T-helper 1 cell treated with Interleukin-12 subunit alpha and Interleukin-12 subunit beta and Interleukin-4 antibody, amounts not matched to agents 30 μg/mL and 1 μg/mL, for 36 hours (primary cell): ENCODE results near the gene PDLIM7.

Experiments
- H3K27ac Mint-ChIP-seq: one replicate; pipeline ENCODE4 v1.8.0; 2021; ENCODE audit warnings: mild to moderate bottlenecking, mixed read lengths
- H3K27me3 Mint-ChIP-seq: one replicate; pipeline ENCODE4 v1.8.0; 2021; ENCODE audit warnings: low read depth, mixed read lengths
- H3K36me3 Mint-ChIP-seq: one replicate; pipeline ENCODE4 v1.8.0; 2021; ENCODE audit warnings: low read depth, mixed read lengths
- H3K4me1 Mint-ChIP-seq: one replicate; pipeline ENCODE4 v1.8.0; 2021; ENCODE audit warnings: low read depth, mixed read lengths
- H3K4me3 Mint-ChIP-seq: one replicate; pipeline ENCODE4 v1.8.0; 2021; ENCODE audit warnings: mild to moderate bottlenecking, moderate library complexity, mixed read lengths
- H3K9me3 Mint-ChIP-seq: one replicate; pipeline ENCODE4 v1.8.0; 2021; ENCODE audit warnings: mixed read lengths

The PDLIM7 gene

DNA sequence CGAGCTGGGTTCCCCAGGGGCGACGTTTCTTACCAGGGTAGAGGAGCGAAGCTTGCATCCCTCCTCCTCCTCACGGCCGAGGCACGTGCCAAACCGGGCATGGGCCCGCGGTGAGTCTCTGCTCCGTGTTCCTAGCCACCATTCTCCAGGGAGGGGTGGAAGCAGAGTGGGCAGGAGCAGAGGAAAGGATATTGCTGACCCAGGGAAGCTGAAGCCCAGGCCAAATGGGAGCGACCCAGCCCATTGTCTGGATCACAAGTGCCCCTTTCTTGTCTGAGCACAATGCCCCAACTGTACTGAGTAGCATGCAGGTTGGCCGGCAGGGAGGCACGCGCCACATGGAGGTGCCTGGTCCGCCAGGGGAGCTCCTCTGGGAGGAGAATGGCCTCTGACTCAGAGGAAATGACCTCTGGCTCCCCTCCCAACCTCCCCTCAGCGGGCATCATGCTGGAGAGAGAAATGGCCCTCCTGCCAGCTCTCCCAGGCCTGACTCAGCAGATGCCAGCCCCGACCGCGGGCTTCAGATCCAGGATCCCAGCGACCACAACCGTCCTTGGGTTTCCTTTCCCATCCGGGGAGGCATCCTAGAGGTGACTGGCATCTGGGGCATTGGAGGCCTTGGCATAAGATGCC, 49.7 kb downstream of the PDLIM7 start:
- Mint-ChIP-seq H3K4me3 (peak overlapping the region; percentile 51), H3K36me3 (peaks cover 4% of the 10 kb centered on the region), H3K27ac (peak overlapping the region; percentile 41), H3K9me3 (no peaks in the 10 kb centered on the region), H3K4me1 (peaks cover 34% of the 10 kb centered on the region), H3K27me3 (peaks cover 26% of the 10 kb centered on the region)

DNA sequence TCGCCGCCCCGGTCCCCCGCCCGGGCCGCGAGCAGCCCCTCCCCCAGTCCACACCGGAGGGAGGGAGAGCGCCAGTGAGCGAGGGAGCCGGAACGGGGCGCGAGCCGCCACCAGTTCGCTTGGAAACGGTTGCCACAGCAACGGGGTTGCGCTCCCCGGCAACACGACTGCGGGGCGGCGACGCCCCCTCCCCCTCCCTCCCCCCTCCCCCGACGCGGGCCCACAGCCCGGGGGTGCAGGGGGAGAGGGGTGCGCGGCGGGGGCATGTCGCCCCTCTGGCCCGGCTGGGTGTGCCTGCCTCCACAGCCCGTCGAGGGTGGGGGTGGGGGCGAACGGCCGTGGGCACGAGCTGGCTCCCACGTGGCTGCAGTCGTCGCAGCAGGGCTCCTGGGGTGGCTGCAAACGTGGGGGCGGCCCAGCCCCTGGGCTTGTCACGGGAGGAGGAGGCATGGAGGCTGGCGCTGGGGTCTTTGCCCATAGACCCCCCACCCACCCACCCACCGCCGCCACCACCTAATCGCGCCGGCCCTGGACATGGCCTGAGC, 50.3 kb downstream of the PDLIM7 start:
- Mint-ChIP-seq H3K27ac (no peak overlapping the region), H3K4me1 (peaks cover 34% of the 10 kb centered on the region), H3K36me3 (peaks cover 8% of the 10 kb centered on the region), H3K9me3 (no peaks in the 10 kb centered on the region), H3K27me3 (peaks cover 24% of the 10 kb centered on the region), H3K4me3 (no peak overlapping the region)

DNA sequence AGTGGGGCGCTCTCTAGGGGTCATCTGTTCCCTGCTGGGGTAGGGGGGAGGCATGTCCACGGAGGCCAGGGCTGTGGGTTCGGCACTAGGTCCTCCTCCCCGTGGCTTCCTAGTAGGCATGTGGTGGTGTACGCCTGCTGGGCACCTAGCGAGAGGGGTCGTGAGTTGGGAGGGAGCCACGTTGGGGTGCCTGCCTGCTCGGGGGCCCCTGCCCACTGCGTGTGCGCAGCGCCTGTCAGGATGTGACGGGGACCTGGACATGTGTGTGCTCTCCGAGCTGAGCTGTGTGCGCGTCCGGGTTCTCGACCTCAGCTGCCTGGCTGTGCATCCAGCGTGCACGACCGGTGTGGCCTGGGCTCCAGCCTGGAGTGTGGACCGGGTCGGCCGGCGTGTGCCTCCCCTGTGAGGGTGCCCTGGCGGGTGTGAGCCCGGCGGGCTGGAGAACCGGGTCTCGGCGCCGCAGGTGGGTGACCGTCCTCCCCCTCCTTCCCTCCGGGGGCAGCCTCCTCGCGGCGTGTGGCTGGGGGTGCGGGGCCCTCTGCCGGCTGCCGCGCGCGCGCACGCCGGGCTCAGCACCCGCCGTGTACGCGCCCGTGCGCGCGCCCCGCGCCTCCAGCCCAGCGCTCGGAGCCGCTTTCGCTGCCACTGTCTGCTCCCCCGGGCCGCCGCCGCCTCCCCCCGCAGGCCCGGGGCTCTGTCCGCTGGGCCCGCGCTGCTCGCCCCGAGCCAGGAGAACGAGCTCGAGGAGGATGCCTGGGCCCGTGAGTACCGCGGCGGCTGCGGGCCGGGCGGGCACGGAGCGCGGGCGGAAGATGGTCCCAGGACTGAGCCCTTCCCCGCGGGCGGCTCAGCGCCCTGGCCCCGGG, 51.0 kb downstream of the PDLIM7 start, which contains the start of gene PRR7:
Gene PRR7, plus strand, starts transcription at position 615 of the 866 bp plus-strand sequence. CDS start 8,254 bp downstream, outside the sequence.
- H3K27me3 Mint-ChIP-seq: peaks cover 19% of the 10 kb centered on the region
- no peaks in the 10 kb centered on the region for H3K9me3 Mint-ChIP-seq
- peaks cover 12% of the 10 kb centered on the region for H3K36me3 Mint-ChIP-seq
- peaks cover 34% of the 10 kb centered on the region for H3K4me1 Mint-ChIP-seq
- peak within 1 kb of the TSS; percentile 78 for H3K4me3 Mint-ChIP-seq
- peak within 1 kb of the TSS; percentile 87 for H3K27ac Mint-ChIP-seq

DNA sequence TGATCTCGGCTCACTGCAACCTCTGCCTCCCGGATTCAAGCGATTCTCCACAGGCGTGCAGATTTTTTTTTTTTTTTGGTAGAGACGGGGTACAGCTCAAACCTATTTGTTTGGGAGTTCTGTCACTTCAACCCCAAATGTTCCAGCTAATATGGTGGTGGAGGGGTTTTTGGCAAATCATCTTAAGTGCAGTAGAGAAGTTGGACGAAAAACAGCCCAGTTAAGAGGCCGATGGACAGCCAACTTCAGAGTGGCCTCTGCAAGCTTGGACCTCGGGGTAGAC, 51.5 kb downstream of the PDLIM7 start:
- Mint-ChIP-seq H3K36me3 (peaks cover 14% of the 10 kb centered on the region), H3K4me3 (peak overlapping the region; percentile 78), H3K27ac (peak overlapping the region; percentile 87), H3K27me3 (peaks cover 18% of the 10 kb centered on the region), H3K9me3 (no peaks in the 10 kb centered on the region), H3K4me1 (peaks cover 34% of the 10 kb centered on the region)

DNA sequence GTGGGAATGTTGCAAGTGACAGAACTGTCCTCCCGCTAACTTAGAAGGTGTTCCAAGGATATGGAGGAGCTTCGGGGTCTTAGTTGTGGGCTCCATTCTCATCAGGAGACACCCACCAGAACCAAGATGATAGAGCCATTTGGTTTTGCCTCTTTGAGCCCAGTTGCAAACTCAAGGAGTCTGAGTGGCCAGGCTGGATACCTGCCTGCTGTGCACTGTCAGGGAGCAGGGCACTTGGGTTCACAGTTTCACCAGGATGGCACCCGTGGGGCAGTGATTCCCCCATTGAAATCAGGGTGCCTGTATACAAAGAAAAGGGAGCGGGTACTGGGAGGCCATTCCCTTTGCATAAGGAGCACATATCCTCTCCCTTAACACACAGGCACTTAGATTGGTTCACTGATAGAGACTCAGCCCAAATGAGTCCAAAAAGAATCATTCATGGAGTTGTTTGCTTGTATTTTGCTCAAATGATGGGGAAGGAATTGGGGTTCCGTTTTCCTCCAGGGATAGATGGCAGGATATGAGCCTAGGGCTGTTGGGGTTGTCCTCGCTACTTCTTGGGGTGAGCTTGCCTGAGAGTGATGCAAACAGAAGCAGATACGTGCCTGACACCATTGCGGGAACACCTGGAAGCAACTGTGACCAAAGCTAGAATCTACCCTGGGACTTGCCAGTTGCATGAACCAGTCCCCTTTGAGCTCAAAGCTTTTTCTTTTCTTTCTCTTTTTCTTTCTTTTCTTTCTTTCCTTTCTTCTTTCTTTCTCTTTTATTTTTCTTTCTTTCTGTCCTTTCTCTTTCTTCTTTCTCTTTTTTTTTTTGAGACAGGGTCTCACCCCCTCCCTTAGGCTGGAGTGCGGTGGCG, 52.1 kb downstream of the PDLIM7 start:
- Mint-ChIP-seq H3K27ac (peak overlapping the region; percentile 87), H3K9me3 (no peaks in the 10 kb centered on the region), H3K36me3 (peaks cover 14% of the 10 kb centered on the region), H3K4me1 (peaks cover 34% of the 10 kb centered on the region), H3K27me3 (peaks cover 15% of the 10 kb centered on the region), H3K4me3 (peak overlapping the region; percentile 78)

DNA sequence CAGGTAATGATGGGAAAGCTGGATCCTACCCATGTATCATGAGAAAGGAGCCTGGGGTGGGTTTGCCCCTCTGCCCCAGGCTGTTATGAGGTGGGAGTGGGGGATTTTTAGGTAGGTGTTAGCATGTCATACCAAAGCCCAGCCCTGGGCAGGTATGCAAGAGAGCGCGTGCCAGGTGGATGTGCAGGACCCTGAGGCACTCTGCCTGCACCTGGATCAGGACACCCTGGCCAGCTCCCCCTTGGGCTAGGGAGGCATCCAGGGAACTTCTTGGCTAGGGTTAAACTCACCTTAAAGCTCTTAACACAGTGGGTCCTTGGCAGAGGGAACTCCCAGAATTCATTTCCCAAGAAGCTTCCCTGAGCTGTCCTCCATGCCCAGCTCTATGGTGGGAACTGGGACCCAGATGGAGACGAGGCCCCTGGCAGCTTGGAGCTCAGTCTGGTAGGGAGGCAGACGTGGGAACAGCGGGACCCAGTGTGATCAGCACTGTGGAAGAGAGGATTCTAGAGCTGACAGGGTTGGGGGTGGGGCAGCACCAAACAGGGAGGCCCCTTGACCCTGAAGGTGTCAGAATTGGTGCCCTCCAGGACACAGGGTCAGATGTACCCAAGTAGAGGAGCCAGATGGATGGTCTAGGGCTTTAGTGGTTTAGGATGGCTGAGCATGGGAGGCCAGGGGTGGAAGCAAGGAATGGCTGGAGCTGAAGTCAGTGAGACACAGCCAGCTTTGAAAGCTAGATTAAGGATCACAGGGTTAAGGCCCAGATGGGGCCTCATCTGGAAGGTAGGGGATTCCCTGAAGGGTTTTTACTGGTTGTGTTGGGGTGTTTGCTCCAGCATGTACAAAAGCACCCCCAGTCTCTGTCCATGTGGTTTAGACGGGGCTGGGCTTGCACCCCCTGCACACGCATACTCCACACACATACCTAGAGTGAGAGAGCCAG, 53.0 kb downstream of the PDLIM7 start:
- H3K4me3 Mint-ChIP-seq: peak overlapping the region; percentile 66
- H3K4me1 Mint-ChIP-seq: peaks cover 36% of the 10 kb centered on the region
- H3K36me3 Mint-ChIP-seq: peaks cover 20% of the 10 kb centered on the region
- peak overlapping the region; percentile 87 for H3K27ac Mint-ChIP-seq
- peaks cover 15% of the 10 kb centered on the region for H3K27me3 Mint-ChIP-seq
- no peaks in the 10 kb centered on the region for H3K9me3 Mint-ChIP-seq

DNA sequence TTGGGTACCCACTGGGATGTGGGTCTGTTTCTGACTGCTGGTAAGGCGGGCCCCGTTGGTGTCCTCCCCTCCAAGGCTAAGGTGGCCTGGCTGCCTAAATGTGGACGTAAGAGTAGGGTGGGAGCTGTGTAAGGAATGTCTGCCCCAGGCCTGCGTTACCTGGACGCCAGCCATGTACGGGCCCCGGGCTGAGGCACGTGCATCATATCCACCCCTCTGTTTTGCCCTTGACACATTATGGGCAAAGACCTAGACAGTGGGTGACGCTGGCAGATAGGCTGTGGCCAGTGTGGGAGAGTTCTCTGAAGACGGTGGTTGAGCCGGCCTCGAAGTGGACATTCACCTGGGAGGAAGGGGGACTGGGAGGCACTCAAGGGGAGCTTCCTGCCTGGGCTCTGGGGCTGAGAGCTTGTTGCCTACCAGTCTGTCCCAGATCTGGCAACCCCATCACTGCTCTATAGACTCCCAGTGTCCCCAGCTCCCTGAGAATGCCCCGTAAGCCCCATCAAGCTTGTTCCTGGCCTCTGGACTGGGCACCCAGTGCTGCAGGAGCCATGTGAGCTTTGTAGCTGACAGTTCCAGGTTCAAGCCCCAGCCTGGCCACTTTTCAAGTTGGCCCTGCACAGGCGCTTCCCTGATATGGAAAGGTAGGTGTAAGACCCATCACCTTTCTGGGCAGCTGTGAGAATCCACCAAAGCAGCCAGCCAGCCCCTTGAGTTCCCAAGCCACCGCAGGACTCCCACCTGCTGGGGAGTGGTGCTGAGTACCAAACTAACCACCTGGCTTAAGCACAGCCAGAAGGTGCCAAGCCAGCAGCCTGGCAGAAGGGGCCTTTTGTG, 54.0 kb downstream of the PDLIM7 start:
- Mint-ChIP-seq H3K9me3 (no peaks in the 10 kb centered on the region), H3K27ac (no peak overlapping the region), H3K4me1 (peaks cover 33% of the 10 kb centered on the region), H3K27me3 (peaks cover 7% of the 10 kb centered on the region), H3K36me3 (peaks cover 23% of the 10 kb centered on the region), H3K4me3 (no peak overlapping the region)

DNA sequence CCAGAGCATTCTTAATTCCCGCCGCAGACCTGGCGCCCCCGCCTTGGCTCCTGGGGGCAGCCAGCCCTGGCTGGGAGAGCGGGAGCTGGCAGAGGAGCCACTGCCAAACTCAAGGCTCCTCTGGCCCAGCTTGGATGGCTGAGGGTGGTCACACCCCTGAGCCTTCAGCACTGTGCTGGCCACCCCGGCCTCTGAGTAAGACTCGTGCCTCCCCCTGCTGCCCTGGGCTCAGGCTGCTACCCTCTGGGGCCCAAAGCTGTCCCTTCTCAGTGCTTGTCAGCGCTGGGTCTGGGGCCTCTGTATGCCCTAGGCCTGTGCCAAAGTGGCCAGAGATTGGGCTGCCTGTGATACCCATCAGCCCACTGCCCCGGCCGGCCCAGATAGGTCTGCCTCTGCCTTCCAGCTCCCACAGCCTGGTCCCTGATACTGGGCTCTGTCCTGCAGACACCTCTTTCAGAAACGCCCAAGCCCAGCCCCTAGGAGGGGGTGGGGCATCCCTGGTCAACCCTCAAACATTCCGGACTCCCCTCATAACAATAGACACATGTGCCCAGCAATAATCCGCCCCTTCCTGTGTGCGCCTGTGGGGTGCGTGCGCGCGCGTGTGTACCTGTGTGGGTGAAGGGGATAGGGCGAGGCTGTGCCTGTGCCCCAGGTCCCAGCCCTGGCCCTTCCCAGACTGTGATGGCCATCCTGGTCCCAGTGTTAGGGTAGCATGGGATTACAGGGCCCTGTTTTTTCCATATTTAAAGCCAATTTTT, 55.2 kb downstream of the PDLIM7 start:
- Mint-ChIP-seq H3K27me3 (no peaks in the 10 kb centered on the region), H3K4me3 (no peak overlapping the region), H3K27ac (no peak overlapping the region), H3K9me3 (no peaks in the 10 kb centered on the region), H3K4me1 (peaks cover 33% of the 10 kb centered on the region), H3K36me3 (peaks cover 33% of the 10 kb centered on the region)

DNA sequence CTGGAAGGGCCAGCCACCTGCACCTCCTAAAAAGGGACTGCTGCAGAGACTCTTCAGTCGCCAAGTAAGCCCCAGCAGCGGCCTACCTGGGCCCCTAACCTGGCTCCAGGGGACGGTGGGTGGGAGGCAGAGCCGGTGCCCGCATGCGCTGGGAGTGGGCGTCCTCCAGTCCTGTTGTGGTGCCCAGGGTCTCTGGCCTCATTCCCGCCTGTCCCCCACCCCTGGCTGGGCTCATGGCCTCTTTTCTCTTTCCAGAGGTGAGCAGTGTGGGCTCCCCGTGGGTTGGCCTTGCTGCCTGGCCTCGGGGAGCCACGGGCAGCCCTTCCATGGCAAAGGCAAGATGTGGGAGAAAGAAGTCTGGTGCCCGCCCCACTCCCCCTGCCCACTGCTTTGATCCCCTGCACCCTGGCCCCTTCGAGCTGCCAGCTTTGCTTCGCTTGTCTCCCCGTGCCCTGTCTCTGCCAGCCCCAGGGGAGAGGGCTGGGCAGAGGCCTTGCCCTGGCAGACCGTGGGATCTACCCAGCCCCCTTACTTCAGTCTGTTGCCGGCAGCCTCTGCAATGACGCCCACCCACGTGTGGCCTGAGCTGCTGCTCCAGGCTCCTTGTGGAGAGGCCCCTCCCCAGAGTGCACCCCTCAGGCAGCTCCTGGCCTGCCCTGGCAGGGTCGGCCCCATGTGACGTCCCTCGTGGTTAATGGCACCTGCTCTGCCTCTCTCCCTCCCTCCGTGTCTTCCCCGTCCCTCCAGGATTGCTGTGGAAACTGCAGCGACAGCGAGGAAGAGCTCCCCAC, 56.2 kb downstream of the PDLIM7 start:
- Mint-ChIP-seq H3K4me3 (no peak overlapping the region), H3K27ac (peak overlapping the region; percentile 15), H3K4me1 (peaks cover 35% of the 10 kb centered on the region), H3K36me3 (peaks cover 39% of the 10 kb centered on the region), H3K27me3 (no peaks in the 10 kb centered on the region), H3K9me3 (no peaks in the 10 kb centered on the region)

DNA sequence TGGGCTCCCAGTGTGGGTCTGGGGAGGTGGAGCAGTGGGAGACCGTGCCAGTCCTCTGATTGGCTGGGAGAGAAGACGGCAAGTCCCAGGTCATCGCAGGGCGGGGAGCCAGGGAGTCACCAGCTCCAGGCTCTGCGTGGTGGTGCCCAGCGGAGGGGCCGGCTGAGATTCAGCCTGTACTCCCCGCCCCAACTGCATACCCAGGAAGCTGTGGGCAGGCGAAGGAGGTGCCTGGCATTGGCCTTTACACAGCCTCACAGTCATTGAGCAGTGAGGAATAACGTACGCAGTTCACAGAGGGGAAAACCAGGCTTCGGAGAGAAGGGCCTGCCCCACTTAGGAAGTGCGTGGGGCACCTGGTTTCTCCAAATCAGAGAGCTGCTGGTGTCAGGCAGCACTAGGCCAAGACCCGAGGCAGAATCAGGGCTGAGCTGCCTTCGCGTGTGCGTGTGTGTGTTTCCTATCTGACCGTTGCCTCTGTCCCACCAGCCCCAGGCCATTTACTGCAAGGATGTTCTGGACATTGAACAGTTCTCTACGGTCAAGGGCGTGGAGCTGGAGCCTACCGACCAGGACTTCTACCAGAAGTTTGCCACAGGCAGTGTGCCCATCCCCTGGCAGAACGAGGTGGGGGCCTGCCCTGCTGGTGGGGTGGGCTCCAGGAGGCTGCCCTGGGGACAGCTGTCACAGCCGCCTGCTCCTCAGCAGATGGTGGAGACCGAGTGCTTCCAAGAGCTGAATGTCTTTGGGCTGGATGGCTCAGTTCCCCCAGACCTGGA, 57.0 kb downstream of the PDLIM7 start:
- Mint-ChIP-seq H3K4me1 (peaks cover 28% of the 10 kb centered on the region), H3K4me3 (no peak overlapping the region)

DNA sequence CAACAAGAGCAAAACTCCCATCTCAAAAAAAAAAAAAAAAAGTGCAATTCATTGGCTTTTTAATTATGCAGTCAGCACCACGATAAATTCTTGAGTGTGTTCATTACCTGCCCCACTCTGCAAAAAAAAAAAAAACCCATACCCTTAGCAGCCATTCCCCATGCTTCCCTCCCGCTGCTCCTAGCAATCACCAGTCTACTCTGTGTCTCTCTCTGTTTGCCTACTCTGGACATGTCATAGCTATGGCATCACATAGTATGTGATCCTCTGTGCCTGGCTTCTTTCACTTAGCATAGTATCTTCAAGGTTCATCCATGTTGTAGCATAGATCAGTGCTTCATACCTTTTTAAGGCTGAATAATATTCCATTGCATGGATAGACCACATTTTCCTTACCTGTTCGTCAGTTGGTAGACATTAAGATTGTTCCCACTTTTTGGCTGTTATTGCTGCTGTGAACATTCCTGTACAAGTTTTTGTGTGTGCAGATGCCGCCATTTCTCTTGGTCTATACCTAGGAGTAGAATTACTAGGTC, 57.8 kb downstream of the PDLIM7 start:
- no peak overlapping the region for H3K4me3 Mint-ChIP-seq
- peaks cover 43% of the 10 kb centered on the region for H3K36me3 Mint-ChIP-seq

More for the DNA sequence above, 57.0 kb downstream of the PDLIM7 start:
- Mint-ChIP-seq H3K27me3 (no peaks in the 10 kb centered on the region), H3K36me3 (peaks cover 39% of the 10 kb centered on the region), H3K9me3 (no peaks in the 10 kb centered on the region), H3K27ac (no peak overlapping the region)

More for the DNA sequence above, 57.8 kb downstream of the PDLIM7 start:
- Mint-ChIP-seq H3K27ac (no peak overlapping the region), H3K4me1 (peaks cover 23% of the 10 kb centered on the region), H3K27me3 (no peaks in the 10 kb centered on the region), H3K9me3 (no peaks in the 10 kb centered on the region)
